ENCODE measurements around the gene RPA1. TPM values are rescaled to one million over a fixed set of nuclear protein-coding genes. Genes with fewer than 3 reads are reported as not detected.
"Not testable (repeated sequence)": the region's sequence is repeated elsewhere in the genome, so short reads cannot be mapped to it uniquely, and the experiment has no call there.

Gene RPA1
- total and polyA plus RNA-seq, 9 donors = 14.9 to 71.9 (median 47.6) TPM

DNA sequence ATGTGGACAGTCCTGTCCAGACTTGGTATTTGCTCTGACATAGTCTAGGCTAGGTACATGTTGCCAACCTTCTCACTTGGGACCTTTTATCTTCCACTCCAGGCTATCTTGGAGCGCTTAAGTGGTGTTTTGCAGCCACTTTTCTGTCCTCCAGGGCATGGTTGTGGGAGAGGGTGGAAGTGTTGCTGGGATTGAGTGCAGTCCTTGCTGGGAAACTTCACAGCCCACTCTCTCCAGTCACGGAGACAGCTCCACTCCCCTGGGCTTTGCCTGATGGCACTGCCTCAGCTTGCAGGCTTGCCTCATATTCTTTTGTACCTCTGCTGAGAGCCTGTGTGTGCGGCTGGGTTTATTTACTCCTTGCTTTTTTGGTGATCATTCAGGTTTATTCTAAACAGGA is 17.4 kb downstream of the RPA1 start:
- no peaks in the 10 kb centered on the region for H3K4me1 ChIP-seq (ENCODE audit: control insufficient read depth, insufficient read depth, low read length)
- H3K4me3 ChIP-seq (ENCODE audit: low read length) = no peak overlapping the region
- no peak overlapping the region for H3K27ac ChIP-seq (ENCODE audit: low read length)
- peaks cover 40% of the 10 kb centered on the region for H3K36me3 ChIP-seq (ENCODE audit: control insufficient read depth, insufficient read depth, low read length)
- H3K27me3 ChIP-seq (ENCODE audit: control insufficient read depth, insufficient read depth, low read length) = no peaks in the 10 kb centered on the region
- no peaks in the 10 kb centered on the region for H3K9me3 ChIP-seq (replicated peaks; ENCODE audit: control insufficient read depth, low read depth, low read length)
- whole genome bisulfite sequencing (ENCODE audit: insufficient coverage) = 83% methylated on average over 1 of the region's 3 CpGs
- DNase-seq = no peak

DNA sequence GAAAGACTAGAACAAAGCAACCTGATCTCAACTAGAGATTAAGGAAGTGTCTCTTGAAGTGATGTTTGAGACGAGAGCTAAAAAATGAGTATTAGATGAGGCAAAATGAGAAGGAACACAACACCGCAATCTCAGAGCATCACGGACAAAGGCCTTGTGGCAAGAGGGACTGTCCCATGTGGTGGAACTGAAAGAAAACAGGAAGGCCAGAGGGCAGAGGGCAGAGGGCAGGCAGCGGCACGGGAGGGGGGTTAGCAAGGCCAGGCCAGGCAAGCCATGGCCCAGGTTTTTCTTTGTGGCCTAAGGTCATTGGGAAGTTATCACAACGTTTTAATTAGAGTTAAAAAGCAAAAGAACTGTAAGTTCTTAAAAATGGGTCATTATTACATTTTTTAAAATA is 22.5 kb downstream of the RPA1 start:
- no peak overlapping the region for H3K4me3 ChIP-seq (ENCODE audit: low read length)
- WGBS (ENCODE audit: insufficient coverage) = 77% methylated on average over 3 of the region's 6 CpGs
- H3K27ac ChIP-seq (ENCODE audit: low read length) = no peak overlapping the region
- H3K9me3 ChIP-seq (replicated peaks; ENCODE audit: control insufficient read depth, low read depth, low read length) = no peaks in the 10 kb centered on the region
- peaks cover 32% of the 10 kb centered on the region for H3K36me3 ChIP-seq (ENCODE audit: control insufficient read depth, insufficient read depth, low read length)
- H3K4me1 ChIP-seq (ENCODE audit: control insufficient read depth, insufficient read depth, low read length) = no peaks in the 10 kb centered on the region
- DNase-seq = no peak
- H3K27me3 ChIP-seq (ENCODE audit: control insufficient read depth, insufficient read depth, low read length) = no peaks in the 10 kb centered on the region

DNA sequence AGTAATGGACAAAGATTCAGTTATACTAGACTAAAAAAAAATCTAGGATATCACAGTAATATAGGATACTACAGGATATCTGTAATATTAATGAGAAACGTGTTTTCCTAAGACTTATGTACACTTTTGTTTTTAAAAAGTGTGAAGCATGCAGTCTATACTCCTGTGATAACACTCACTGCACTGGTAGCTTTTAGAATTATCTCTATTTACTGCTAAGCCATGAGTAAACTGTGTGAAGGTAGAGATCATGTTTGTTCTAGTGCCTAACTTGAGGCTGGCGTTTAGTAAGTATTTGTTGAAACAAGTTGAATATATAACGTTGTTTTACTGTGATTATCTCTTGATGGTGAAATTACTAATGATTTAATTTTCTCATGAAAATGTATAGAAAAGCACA is 23.9 kb downstream of the RPA1 start:
- no peak for DNase-seq
- no CpG with 5 or more reads among the region's 3 CpGs for WGBS (ENCODE audit: insufficient coverage)
- Histone ChIP-seq H3K27me3 (ENCODE audit: control insufficient read depth, insufficient read depth, low read length) (no peaks in the 10 kb centered on the region), H3K9me3 (replicated peaks; ENCODE audit: control insufficient read depth, low read depth, low read length) (no peaks in the 10 kb centered on the region), H3K4me1 (ENCODE audit: control insufficient read depth, insufficient read depth, low read length) (no peaks in the 10 kb centered on the region), H3K36me3 (ENCODE audit: control insufficient read depth, insufficient read depth, low read length) (peaks cover 30% of the 10 kb centered on the region), H3K27ac (ENCODE audit: low read length) (no peak overlapping the region), H3K4me3 (ENCODE audit: low read length) (no peak overlapping the region)

DNA sequence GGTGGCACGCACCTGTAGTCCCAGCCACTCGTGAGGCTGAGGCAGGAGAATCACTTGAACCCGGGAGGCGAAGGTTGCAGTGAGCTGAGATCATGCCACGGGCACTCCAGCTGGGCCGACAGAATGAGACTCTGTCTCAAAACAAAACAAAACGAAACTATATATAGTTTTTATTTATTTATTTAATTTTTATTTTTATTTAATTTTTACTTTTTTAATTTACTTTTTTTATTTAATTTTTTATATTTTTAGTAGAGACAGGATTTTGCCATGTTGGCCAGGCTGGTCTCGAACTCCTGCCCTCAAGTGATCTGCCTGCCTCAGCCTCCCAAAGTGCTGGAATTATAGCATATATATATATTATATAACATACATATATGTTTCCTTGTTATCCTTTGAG is 26.7 kb downstream of the RPA1 start:
- not testable (repeated sequence) for DNase-seq; H3K9me3 ChIP-seq (replicated peaks; ENCODE audit: control insufficient read depth, low read depth, low read length); H3K27ac ChIP-seq (ENCODE audit: low read length); H3K4me3 ChIP-seq (ENCODE audit: low read length); H3K4me1 ChIP-seq (ENCODE audit: control insufficient read depth, insufficient read depth, low read length); H3K27me3 ChIP-seq (ENCODE audit: control insufficient read depth, insufficient read depth, low read length)
- H3K36me3 ChIP-seq (ENCODE audit: control insufficient read depth, insufficient read depth, low read length) = peaks cover 37% of the 10 kb centered on the region
- WGBS (ENCODE audit: insufficient coverage) = 87% methylated on average over 3 of the region's 8 CpGs

DNA sequence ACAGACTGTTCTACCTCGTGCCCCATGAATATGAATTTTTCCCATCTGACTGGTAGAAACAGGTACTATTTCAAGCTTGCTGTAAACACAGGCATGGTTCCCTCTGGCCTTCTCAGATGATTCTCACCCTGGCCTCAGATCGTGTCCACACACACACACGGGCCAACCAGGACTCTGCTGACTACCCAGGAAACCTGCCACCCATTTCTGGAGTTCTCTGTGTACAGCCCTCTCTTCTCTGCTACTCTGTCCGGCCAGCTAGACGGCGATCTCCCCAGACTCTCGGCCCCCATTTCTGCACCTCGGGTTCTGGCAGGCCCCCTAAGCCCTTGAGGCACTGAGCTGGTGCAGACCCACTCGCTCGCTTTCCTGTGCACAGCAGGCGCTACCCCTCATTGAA is 31.2 kb downstream of the RPA1 start:
- Histone ChIP-seq H3K4me1 (ENCODE audit: control insufficient read depth, insufficient read depth, low read length) (no peaks in the 10 kb centered on the region), H3K27ac (ENCODE audit: low read length) (no peak overlapping the region), H3K36me3 (ENCODE audit: control insufficient read depth, insufficient read depth, low read length) (peaks cover 25% of the 10 kb centered on the region), H3K4me3 (ENCODE audit: low read length) (no peak overlapping the region), H3K9me3 (replicated peaks; ENCODE audit: control insufficient read depth, low read depth, low read length) (no peaks in the 10 kb centered on the region), H3K27me3 (ENCODE audit: control insufficient read depth, insufficient read depth, low read length) (no peaks in the 10 kb centered on the region)
- 89% methylated on average over 6 of the region's 11 CpGs for WGBS (ENCODE audit: insufficient coverage)
- DNase-seq = no peak

DNA sequence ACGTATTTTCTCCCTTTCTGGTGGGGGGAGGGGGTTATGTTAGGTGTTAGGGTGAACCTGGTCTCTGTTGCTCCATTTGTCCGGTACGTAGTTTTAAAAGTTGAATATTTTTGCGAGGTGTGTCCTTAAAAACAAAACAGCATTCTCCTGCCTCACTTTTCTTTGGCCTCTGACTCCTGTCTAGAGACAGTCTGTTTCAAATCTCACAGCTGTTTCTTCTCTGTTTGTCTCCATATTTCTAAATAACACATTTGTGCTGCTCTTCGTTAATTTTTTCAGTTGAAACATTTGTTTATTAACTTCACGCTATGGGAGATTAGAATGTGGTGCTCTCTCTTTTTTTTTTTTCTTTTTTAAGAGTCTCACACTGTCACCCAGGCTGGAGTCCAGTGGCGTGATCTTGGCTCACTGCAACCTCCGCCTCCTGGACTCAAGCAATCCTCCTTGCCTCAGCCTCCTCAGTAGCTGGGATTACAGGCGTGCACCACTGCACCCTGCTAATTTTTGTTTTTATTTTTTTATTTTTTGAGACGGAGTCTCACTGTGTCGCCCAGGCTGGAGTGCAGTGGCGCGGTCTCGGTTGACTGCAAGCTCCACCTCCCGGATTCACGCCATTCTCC is 31.7 kb downstream of the RPA1 start:
- WGBS (ENCODE audit: insufficient coverage) = 89% methylated on average over 8 of the region's 16 CpGs
- Histone ChIP-seq H3K4me1 (ENCODE audit: control insufficient read depth, insufficient read depth, low read length) (no peaks in the 10 kb centered on the region), H3K4me3 (ENCODE audit: low read length) (no peak overlapping the region), H3K9me3 (replicated peaks; ENCODE audit: control insufficient read depth, low read depth, low read length) (no peaks in the 10 kb centered on the region), H3K36me3 (ENCODE audit: control insufficient read depth, insufficient read depth, low read length) (peaks cover 21% of the 10 kb centered on the region), H3K27me3 (ENCODE audit: control insufficient read depth, insufficient read depth, low read length) (no peaks in the 10 kb centered on the region), H3K27ac (ENCODE audit: low read length) (no peak overlapping the region)
- DNase-seq = no peak

DNA sequence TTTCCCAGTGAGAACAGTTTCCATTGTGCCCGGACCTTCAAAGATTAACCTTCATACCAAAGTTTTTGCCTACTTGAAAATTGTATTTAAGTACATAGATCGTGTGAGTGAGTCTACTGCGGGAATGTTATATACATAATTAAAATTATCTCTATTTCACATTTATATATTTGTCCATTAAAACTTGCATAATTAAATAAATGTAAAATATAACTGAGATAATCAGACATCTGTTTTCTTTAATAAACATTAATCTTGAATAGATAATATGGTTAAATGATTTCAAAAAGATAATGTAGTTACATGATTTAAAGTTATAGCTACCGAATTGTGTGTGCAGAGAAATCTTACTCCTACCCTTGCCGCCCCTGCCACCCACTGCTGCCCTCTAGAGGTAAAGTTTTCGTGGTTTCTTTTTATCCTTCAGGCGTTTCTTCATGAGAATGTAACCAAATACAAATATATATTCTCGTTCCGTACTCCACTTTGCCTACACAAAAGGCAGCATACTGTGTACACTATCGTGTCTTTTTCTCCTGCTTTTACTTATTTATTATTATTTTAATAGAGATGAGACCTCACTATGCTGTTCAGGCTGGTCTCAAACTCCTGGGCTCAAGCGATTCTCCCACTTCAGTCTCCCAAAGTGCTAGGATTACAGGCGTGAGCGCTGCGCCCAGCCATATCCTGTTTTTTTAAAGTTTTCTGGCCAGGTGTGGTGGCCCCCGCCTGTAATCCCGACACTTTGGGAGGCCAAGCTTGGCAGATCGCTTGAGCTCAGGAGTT is 35.6 kb downstream of the RPA1 start:
- Histone ChIP-seq H3K27me3 (ENCODE audit: control insufficient read depth, insufficient read depth, low read length) (no peaks in the 10 kb centered on the region), H3K27ac (ENCODE audit: low read length) (no peak overlapping the region), H3K4me1 (ENCODE audit: control insufficient read depth, insufficient read depth, low read length) (no peaks in the 10 kb centered on the region), H3K4me3 (ENCODE audit: low read length) (no peak overlapping the region), H3K9me3 (replicated peaks; ENCODE audit: control insufficient read depth, low read depth, low read length) (no peaks in the 10 kb centered on the region), H3K36me3 (ENCODE audit: control insufficient read depth, insufficient read depth, low read length) (peaks cover 16% of the 10 kb centered on the region)
- peak; percentile 11 for DNase-seq
- 96% methylated on average over 7 of the region's 17 CpGs for WGBS (ENCODE audit: insufficient coverage)

DNA sequence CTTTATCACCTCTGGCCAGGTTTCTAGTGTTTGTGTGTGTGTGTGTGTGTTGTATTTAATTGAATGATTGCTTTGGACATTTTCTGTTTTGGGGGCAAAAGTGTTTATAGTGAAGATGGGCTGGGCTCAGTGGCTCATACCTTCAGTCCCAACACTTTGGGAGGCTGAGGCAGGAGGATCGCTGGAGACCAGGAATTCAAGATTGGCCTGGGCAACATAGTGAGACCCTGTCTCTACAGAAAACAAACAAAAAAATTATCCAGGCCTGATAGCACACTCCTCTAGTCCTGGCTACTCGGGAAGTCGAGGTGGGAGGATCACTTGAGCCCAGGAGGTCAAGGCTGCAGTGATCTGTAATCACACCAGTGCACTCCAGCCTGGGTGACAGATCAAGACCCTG is 37.5 kb downstream of the RPA1 start:
- no peak overlapping the region for H3K27ac ChIP-seq (ENCODE audit: low read length)

DNA sequence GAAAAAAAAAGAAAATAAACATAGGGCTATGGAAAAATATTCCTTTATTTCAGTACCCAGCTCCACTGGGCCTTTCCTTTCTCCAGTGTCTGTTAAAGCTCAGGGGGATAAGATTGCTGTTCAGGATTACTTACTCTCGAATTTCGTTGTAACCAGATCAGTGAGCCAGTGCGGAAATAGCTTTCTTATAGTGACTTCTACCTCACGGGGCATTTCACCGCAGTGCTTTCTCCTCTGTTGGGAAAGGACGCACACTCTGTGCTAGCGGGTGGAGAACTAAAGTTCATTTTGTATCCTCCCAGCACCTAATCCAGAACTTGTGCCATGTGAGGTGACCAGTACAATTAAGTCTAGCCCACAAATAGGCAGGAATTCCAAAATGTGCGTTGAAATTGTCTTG is 38.3 kb downstream of the RPA1 start:
- H3K27ac ChIP-seq (ENCODE audit: low read length) = no peak overlapping the region
- H3K4me3 ChIP-seq (ENCODE audit: low read length) = no peak overlapping the region
- H3K4me1 ChIP-seq (ENCODE audit: control insufficient read depth, insufficient read depth, low read length) = no peaks in the 10 kb centered on the region
- H3K9me3 ChIP-seq (replicated peaks; ENCODE audit: control insufficient read depth, low read depth, low read length) = no peaks in the 10 kb centered on the region
- H3K36me3 ChIP-seq (ENCODE audit: control insufficient read depth, insufficient read depth, low read length) = peaks cover 19% of the 10 kb centered on the region
- DNase-seq = no peak
- WGBS (ENCODE audit: insufficient coverage) = 55% methylated on average over 8 of the region's 8 CpGs
- H3K27me3 ChIP-seq (ENCODE audit: control insufficient read depth, insufficient read depth, low read length) = no peaks in the 10 kb centered on the region

More for the DNA sequence above, 37.5 kb downstream of the RPA1 start:
- DNase-seq = no peak
- H3K4me1 ChIP-seq (ENCODE audit: control insufficient read depth, insufficient read depth, low read length) = no peaks in the 10 kb centered on the region
- no peaks in the 10 kb centered on the region for H3K9me3 ChIP-seq (replicated peaks; ENCODE audit: control insufficient read depth, low read depth, low read length)
- 92% methylated on average over 2 of the region's 3 CpGs for WGBS (ENCODE audit: insufficient coverage)
- no peak overlapping the region for H3K4me3 ChIP-seq (ENCODE audit: low read length)
- peaks cover 16% of the 10 kb centered on the region for H3K36me3 ChIP-seq (ENCODE audit: control insufficient read depth, insufficient read depth, low read length)
- H3K27me3 ChIP-seq (ENCODE audit: control insufficient read depth, insufficient read depth, low read length) = no peaks in the 10 kb centered on the region

DNA sequence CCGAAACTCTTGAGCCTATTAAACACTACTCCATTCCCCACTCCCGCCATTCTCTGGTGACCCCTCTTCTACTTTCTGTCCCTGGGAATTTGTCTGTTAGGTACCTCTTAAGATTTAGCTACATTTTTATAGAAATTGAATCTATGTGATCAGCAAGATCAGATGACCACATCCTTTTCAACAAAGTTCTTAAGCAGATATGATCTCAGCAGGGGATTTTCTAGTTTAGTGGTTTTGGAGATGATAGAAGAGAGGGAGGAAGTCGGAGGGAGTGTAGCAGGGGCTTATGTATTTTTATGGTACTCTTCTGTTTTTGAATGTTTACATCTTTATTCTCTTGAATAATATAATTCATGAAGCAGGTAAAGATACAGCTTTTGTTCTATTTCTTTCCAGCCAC is 40.8 kb downstream of the RPA1 start:
- peaks cover 30% of the 10 kb centered on the region for H3K36me3 ChIP-seq (ENCODE audit: control insufficient read depth, insufficient read depth, low read length)
- H3K4me3 ChIP-seq (ENCODE audit: low read length) = no peak overlapping the region
- H3K27me3 ChIP-seq (ENCODE audit: control insufficient read depth, insufficient read depth, low read length) = no peaks in the 10 kb centered on the region
- H3K4me1 ChIP-seq (ENCODE audit: control insufficient read depth, insufficient read depth, low read length) = no peaks in the 10 kb centered on the region
- no peaks in the 10 kb centered on the region for H3K9me3 ChIP-seq (replicated peaks; ENCODE audit: control insufficient read depth, low read depth, low read length)
- DNase-seq = no peak
- H3K27ac ChIP-seq (ENCODE audit: low read length) = no peak overlapping the region
- no CpG with 5 or more reads among the region's 3 CpGs for WGBS (ENCODE audit: insufficient coverage)

Data from muscle of leg (tissue), 11 donors.